WERI-Rb-1 (cell line): ENCODE results near the gene GAB1.

ENCODE experiments used
- DNase-seq: peaks from one replicate; pipeline ENCODE4 v3.0.0-alpha.2; 2020
- H3K27ac ChIP-seq: fragments of 250-450 bp; sonication (Bioruptor Pico); 2 replicates; pipeline ENCODE4 v1.5.1; 2020; ENCODE audit warnings: mild to moderate bottlenecking, moderate library complexity
- H3K27me3 ChIP-seq: fragments of 250-450 bp; sonication (Bioruptor Pico); 2 replicates; pipeline ENCODE4 v1.5.1; 2021; ENCODE audit warnings: mild to moderate bottlenecking, low read depth, moderate library complexity; ENCODE audit not compliant: insufficient read depth, severe bottlenecking
- H3K36me3 ChIP-seq: fragments of 250-450 bp; sonication (Bioruptor Pico); 2 replicates; pipeline ENCODE4 v1.5.1; 2020; ENCODE audit warnings: mild to moderate bottlenecking, moderate library complexity
- H3K4me3 ChIP-seq: 2 replicates; pipeline ENCODE4 v1.5.1; 2011; ENCODE audit warnings: low read depth, mild to moderate bottlenecking, control low read depth, low read length
- H3K9me3 ChIP-seq: fragments of 250-450 bp; sonication (Bioruptor Pico); 2 replicates; pipeline ENCODE4 v1.5.1; 2021; ENCODE audit warnings: mild to moderate bottlenecking, moderate library complexity; ENCODE audit not compliant: severe bottlenecking
- CTCF ChIP-seq: IDR thresholded peaks from 2 replicates; pipeline ENCODE4 v1.5.1; 2011; ENCODE audit warnings: low read depth, mild to moderate bottlenecking, control low read depth, inconsistent platforms, low read length

GAB1 gene

GRCh38 chr4:143294310-143294709 is 42.4 kb upstream of the GAB1 start:
- Histone ChIP-seq H3K27me3 (no peaks in the 10 kb centered on the region), H3K27ac (no peak overlapping the region), H3K36me3 (no peaks in the 10 kb centered on the region), H3K4me3 (no peak overlapping the region), H3K9me3 (no peaks in the 10 kb centered on the region)
- no peak for TF ChIP-seq CTCF
- DNase-seq: no peak

DNA sequence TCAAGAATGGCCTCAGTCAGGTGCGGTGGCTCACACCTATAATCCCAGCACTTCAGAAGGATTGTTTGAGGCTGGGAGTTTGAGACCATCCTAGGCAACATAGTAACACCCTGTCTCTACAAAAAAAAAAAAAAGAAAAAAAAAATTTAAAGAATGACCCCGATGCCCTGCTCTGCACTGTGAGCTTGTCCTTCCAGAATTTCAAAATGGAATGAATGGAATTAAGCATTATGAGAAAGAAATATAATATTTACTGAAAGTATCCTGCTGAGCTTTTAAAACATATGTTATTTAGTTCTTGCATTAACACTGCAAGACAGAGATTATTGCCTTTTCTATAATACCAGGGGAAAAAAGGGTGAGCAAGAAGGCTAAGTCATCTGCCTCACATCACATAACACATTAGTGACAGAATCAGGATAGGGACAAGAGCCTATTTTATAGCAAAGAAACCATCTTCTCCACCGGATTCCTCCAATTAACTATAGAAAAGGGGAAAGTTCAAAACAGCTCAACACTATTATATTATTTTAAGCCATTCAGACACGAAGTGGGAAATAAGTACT is 41.9 kb upstream of the GAB1 start:
- no peak overlapping the region for H3K4me3 ChIP-seq
- TF ChIP-seq CTCF: no peak

DNA sequence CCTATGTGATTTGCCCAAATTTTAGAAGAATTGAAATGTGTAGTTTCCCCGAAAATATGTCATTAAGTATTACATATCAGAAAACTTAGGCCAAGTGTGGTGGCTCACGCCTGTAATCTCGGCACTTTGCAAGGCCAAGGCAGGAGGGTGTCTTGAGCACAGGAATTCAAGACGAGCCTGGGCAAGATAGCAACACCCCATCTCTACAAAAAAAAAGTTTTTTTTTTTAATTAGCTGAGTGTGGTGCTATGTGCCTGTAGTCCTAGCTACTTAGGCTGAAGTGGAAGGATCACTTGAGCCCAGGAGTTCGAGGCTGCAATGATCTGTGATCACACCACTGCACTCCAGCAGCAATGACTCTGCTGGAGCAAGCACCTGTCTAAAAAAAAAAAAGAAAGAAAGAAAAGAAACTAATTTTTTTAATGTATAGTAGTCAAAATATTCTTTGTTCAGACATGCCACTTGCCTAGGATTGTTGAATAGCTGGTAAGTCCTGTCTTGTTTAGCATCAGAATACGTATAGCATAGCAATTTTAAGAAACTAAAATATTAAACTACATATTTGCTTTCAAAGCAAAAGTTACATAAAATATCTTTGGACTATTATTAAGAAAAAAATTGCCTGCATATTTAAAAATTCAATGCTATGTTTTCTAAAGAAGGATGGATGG is 40.1 kb upstream of the GAB1 start:
- H3K27me3 ChIP-seq: no peaks in the 10 kb centered on the region
- H3K9me3 ChIP-seq: no peaks in the 10 kb centered on the region
- no peak for TF ChIP-seq CTCF
- H3K4me3 ChIP-seq: no peak overlapping the region
- H3K27ac ChIP-seq: no peak overlapping the region
- DNase-seq: no peak
- no peaks in the 10 kb centered on the region for H3K36me3 ChIP-seq

More for the DNA sequence above, 41.9 kb upstream of the GAB1 start:
- Histone ChIP-seq H3K27me3 (no peaks in the 10 kb centered on the region), H3K27ac (no peak overlapping the region), H3K36me3 (no peaks in the 10 kb centered on the region), H3K9me3 (no peaks in the 10 kb centered on the region)
- DNase-seq: no peak

GRCh38 chr4:143300860-143301259 is 35.8 kb upstream of the GAB1 start:
- no peak for TF ChIP-seq CTCF
- Histone ChIP-seq H3K4me3 (no peak overlapping the region), H3K27me3 (no peaks in the 10 kb centered on the region), H3K36me3 (no peaks in the 10 kb centered on the region), H3K27ac (no peak overlapping the region), H3K9me3 (no peaks in the 10 kb centered on the region)
- no peak for DNase-seq

DNA sequence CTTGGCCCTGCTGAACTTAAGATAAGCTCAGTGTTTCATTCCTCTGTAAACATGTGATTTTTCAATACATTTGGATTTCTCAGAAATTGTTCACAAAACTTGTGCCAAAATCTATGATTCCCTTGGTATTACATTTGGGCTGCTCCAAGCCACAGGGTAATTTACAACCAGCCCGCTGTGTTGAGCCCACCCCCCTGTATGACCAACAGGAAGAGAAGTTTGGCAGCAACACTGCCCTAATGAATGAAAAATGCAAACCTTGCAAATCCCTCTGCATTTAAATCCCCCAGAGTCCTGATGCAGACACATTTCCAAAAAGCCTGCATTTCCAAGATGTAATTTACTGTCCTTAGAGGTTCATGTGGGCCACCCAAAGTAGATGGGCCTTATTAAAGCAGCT is 34.1 kb upstream of the GAB1 start:
- Histone ChIP-seq H3K9me3 (no peaks in the 10 kb centered on the region), H3K27ac (no peak overlapping the region), H3K27me3 (no peaks in the 10 kb centered on the region), H3K4me3 (no peak overlapping the region), H3K36me3 (no peaks in the 10 kb centered on the region)
- no peak for TF ChIP-seq CTCF
- no peak for DNase-seq

DNA sequence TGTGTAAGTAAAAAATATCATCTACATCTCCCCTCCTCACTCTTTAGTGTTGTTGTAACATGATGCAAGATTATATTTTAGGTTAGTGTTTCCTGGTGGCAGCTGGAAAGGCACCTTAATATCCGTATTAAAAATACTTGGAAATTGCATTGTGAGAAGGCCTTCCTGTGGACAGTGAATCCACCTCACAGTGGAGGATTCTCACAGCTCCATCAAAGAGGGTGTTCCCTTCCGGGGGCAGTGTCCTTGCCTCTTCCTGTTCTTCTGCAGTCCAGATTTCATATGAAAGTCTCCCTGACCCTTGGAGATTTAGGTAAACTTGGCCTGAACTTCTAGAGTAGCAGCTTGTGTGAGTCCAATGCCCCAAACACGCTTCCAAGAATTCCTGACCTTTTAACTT is 29.9 kb upstream of the GAB1 start:
- Histone ChIP-seq H3K36me3 (no peaks in the 10 kb centered on the region), H3K27ac (no peak overlapping the region), H3K9me3 (no peaks in the 10 kb centered on the region), H3K4me3 (no peak overlapping the region), H3K27me3 (no peaks in the 10 kb centered on the region)
- DNase-seq: no peak
- no peak for TF ChIP-seq CTCF
